K562 (cell line): ENCODE results near the gene ZNF747. TPM values are rescaled to one million over a fixed set of nuclear protein-coding genes. Genes with fewer than 3 reads are reported as not detected.

ENCODE experiments used
- CTCFL ChIP-seq: IDR thresholded peaks from 2 replicates; pipeline ENCODE4 v1.6.1; 2011; ENCODE audit warnings: borderline replicate concordance, low read depth, mild to moderate bottlenecking, moderate library complexity, low read length; ENCODE audit not compliant: insufficient read depth, poor library complexity, severe bottlenecking
- ETV5 ChIP-seq: sonication (generic); formaldehyde crosslinking; IDR thresholded peaks from 2 replicates; pipeline ENCODE4 v1.4.0; 2020; ENCODE audit warnings: low read depth, mild to moderate bottlenecking, missing genetic modification reagents
- FOXK2 ChIP-seq, 2 experiments: fragments of 450-650 bp; IDR thresholded peaks in 1 of 2; conservative IDR thresholded peaks in 1 of 2; 2 replicates each; pipeline ENCODE4 v1.6.1; 2016; ENCODE audit warnings: low read depth in 2 of 2, mild to moderate bottlenecking in 1 of 2
- FUS ChIP-seq: fragments of 200-400 bp; formaldehyde crosslinking; optimal IDR thresholded peaks from 2 replicates; pipeline ENCODE3; 2017; ENCODE audit warnings: low read depth, low read length
- HES1 ChIP-seq: fragments of 450-650 bp; IDR thresholded peaks from 2 replicates; pipeline ENCODE4 v1.6.1; 2016; ENCODE audit warnings: low read depth, mild to moderate bottlenecking, moderate library complexity
- KHSRP ChIP-seq: fragments of 450-650 bp; IDR thresholded peaks from 2 replicates; pipeline ENCODE4 v1.6.1; 2017
- MTA1 ChIP-seq: fragments of 450-650 bp; IDR thresholded peaks from 2 replicates; pipeline ENCODE4 v1.6.1; 2017; ENCODE audit warnings: borderline replicate concordance
- NR2C1 ChIP-seq, 2 experiments: fragments of 450-650 bp; IDR thresholded peaks; 2 replicates each; pipeline ENCODE4 v1.6.1; 2017; ENCODE audit warnings: mild to moderate bottlenecking in 2 of 2, antibody characterized with exemption in 1 of 2, inconsistent platforms in 1 of 2, missing compliant biosample characterization in 1 of 2, missing genetic modification characterization in 1 of 2
- RAD21 ChIP-seq, 2 experiments: fragments of 250-450 bp in 1 of 2; fragments of 450-650 bp in 1 of 2; sonication (Bioruptor Pico) in 1 of 2; formaldehyde crosslinking in 1 of 2; IDR thresholded peaks in 1 of 2; conservative IDR thresholded peaks in 1 of 2; 2 replicates each; pipeline versions ENCODE4 v1.4.0 to v1.8.0; 2020 to 2022; ENCODE audit warnings: mild to moderate bottlenecking in 2 of 2, moderate library complexity in 1 of 2
- SAP30 ChIP-seq: fragments of 200-600 bp; sonication (generic); IDR thresholded peaks from 2 replicates; pipeline ENCODE4 v1.6.1; 2012; ENCODE audit warnings: borderline replicate concordance, low read depth, mild to moderate bottlenecking, moderate library complexity, low read length, control low read depth, inconsistent platforms; ENCODE audit not compliant: insufficient read depth, poor library complexity, severe bottlenecking
- TBP ChIP-seq: optimal IDR thresholded peaks from 2 replicates; pipeline ENCODE3; 2011; ENCODE audit warnings: low read depth, low read length, improper control_type of control experiment
- UBTF ChIP-seq, 2 experiments: IDR thresholded peaks; 2 replicates each; pipeline ENCODE4 v1.6.1; 2012; ENCODE audit warnings: improper control_type of control experiment in 2 of 2, low read depth in 2 of 2, low read length in 2 of 2, borderline replicate concordance in 1 of 2
- VEZF1 ChIP-seq: fragments of 200-800 bp; sonication (Bioruptor generic); IDR thresholded peaks from 2 replicates; pipeline ENCODE4 v1.6.1; 2017; ENCODE audit warnings: missing genetic modification characterization, missing compliant biosample characterization
- ZBTB1 ChIP-seq: sonication (generic); formaldehyde crosslinking; IDR thresholded peaks from 2 replicates; pipeline ENCODE4 v1.8.1; 2023; ENCODE audit warnings: missing genetic modification reagents, low read depth, mild to moderate bottlenecking, borderline replicate concordance
- ZBTB7A ChIP-seq: IDR thresholded peaks from 2 replicates; pipeline ENCODE4 v1.6.1; 2011; ENCODE audit warnings: low read depth, mild to moderate bottlenecking, low read length, moderate library complexity, borderline replicate concordance; ENCODE audit not compliant: control insufficient read depth
- ZNF143 ChIP-seq: sonication (generic); formaldehyde crosslinking; IDR thresholded peaks from 2 replicates; pipeline ENCODE4 v1.9.0; 2022; ENCODE audit warnings: mild to moderate bottlenecking, missing genetic modification reagents
- ZNF584 ChIP-seq: fragments of 200-800 bp; sonication (Bioruptor generic); IDR thresholded peaks from 2 replicates; pipeline ENCODE4 v1.6.1; 2016; ENCODE audit warnings: low read depth, mild to moderate bottlenecking, missing genetic modification characterization, missing compliant biosample characterization
- ZNF830 ChIP-seq: fragments of 250-450 bp; sonication (Bioruptor Pico); IDR thresholded peaks from 2 replicates; pipeline ENCODE4 v1.5.0; 2021; ENCODE audit warnings: mild to moderate bottlenecking
- polyA plus RNA-seq, 8 experiments: library from polyadenylated mRNA; depleted of rRNA in 4 of 8; stranded (reverse) in 5 of 8; unstranded in 3 of 8; fragments of >200 nt; fragmentation: Nextera tagmentation in 2 of 8; fragmentation: Illumina TruSeq in 1 of 8; extraction: Ambion mirVana in 2 of 8; extraction: Trizol in 1 of 8; gene quantifications; 2 replicates each; pipeline versions ENCODE4 v1.2.1 to v1.2.3, GENCODE V29; 2011 to 2014; ENCODE audit warnings: inconsistent platforms in 1 of 8, missing spikeins in 1 of 8
- total RNA-seq, 7 experiments: library from RNA; depleted of rRNA in 6 of 7; stranded (reverse); fragments of >200 nt in 6 of 7; fragmentation: Illumina TruSeq in 2 of 7; extraction: Trizol in 2 of 7; gene quantifications; 2 replicates each; pipeline versions ENCODE4 v1.2.1 to v1.2.3, GENCODE V29; 2011 to 2021; ENCODE audit warnings: low replicate concordance in 1 of 7

Gene ZNF747
- total and polyA plus RNA-seq, 9 of the 15 experiments (the other 6 are each of a cell fraction or from before 2014, with no cell fraction given), result 0.14 to 3.3 (median 1.5) TPM

GRCh38 chr16:30534368-30535105 is at the start of gene ZNF747 (continued):
- peak; percentile 64 for TF ChIP-seq ZBTB7A
- TF ChIP-seq CTCFL, result peak; percentile 36
- TF ChIP-seq ETV5 (CRISPR knock-in tag), result peak; percentile 65
- no peak for TF ChIP-seq FOXK2 (conservative IDR thresholded peaks at IDR 0.05 in 1 of 2, IDR thresholded peaks at IDR 0.05 in 1 of 2; ENCODE audit: low read depth in 2 of 2)
- TF ChIP-seq NR2C1 (IDR thresholded peaks at IDR 0.05), result peak; percentile 95
- peak; percentile 98 for TF ChIP-seq NR2C1 (tag; IDR thresholded peaks at IDR 0.05)
- peak; percentile 91 for TF ChIP-seq VEZF1 (CRISPR knock-in tag)
- no peak for TF ChIP-seq ZNF830
- TF ChIP-seq ZNF143 (CRISPR knock-in tag), result 0 out of 2 replicates have a peak, but pooled peaks have one; percentile 35
- peak in 1 of 2 experiments; percentile 30; a peak in 1 of 4 replicates for TF ChIP-seq UBTF (IDR thresholded peaks at IDR 0.05; ENCODE audit: borderline replicate concordance in 1 of 2, low read depth in 2 of 2, low read length in 2 of 2)
- 0 out of 4 replicates have a peak, but pooled peaks of 1 of the 2 experiments have one; percentile 5 for TF ChIP-seq RAD21 (CRISPR knock-in tag; conservative IDR thresholded peaks at IDR 0.05 in 1 of 2, IDR thresholded peaks at IDR 0.05 in 1 of 2)
- TF ChIP-seq MTA1, result peak; percentile 83
- TF ChIP-seq ZBTB1 (CRISPR knock-in tag), result peak; percentile 37; the same call in 1 of the 2 replicates
- no peak for TF ChIP-seq KHSRP
- no peak for TF ChIP-seq HES1
- peak; percentile 65 for TF ChIP-seq ZNF584 (CRISPR knock-in tag)
- TF ChIP-seq TBP, result peak; percentile 67
- peak; percentile 13 for TF ChIP-seq SAP30
- TF ChIP-seq FUS, result no peak
